HL-60/S4 treated with phorbol 12-myristate 13-acetate at 8.2 ng/mL for 4 days and 3 days (cell line): Measurements from ENCODE around the gene KCMF1.

ENCODE experiments used
- in situ Hi-C: fragments of 300-500 bp; cut with MboI; formaldehyde crosslinking; loops from 2 replicates; pipeline ENCODE4 v1.15.0; 2022; ENCODE audit warnings: low sequenced_read_pairs

Gene KCMF1

GRCh38 chr2:84970868-84971509, at the start of gene KCMF1:
KCMF1 (plus strand) TSS chr2:84971161; CDS start chr2:84971452, 291 bp downstream.
- in situ Hi-C loops = no loop called here

DNA sequence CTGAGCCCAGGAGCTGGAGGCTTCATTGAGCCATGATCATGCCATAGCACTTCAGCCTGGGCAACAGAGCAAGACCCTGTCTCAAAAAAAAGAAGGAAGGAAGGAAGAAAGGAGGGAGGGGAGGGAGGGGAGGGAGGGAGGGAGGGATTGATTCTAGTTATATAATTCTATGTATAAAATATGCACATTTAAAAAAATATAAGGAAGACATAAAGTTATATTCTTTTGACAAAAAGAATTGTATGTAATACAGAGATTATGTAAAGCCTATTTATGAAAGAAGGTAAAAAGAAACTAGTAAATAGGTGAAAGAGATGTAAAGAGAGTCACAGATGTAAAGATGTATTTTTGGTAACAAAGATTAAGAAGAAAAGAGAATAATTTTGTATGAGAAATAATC, 48.0 kb upstream of the KCMF1 start:
- in situ Hi-C loops = no loop called here

DNA sequence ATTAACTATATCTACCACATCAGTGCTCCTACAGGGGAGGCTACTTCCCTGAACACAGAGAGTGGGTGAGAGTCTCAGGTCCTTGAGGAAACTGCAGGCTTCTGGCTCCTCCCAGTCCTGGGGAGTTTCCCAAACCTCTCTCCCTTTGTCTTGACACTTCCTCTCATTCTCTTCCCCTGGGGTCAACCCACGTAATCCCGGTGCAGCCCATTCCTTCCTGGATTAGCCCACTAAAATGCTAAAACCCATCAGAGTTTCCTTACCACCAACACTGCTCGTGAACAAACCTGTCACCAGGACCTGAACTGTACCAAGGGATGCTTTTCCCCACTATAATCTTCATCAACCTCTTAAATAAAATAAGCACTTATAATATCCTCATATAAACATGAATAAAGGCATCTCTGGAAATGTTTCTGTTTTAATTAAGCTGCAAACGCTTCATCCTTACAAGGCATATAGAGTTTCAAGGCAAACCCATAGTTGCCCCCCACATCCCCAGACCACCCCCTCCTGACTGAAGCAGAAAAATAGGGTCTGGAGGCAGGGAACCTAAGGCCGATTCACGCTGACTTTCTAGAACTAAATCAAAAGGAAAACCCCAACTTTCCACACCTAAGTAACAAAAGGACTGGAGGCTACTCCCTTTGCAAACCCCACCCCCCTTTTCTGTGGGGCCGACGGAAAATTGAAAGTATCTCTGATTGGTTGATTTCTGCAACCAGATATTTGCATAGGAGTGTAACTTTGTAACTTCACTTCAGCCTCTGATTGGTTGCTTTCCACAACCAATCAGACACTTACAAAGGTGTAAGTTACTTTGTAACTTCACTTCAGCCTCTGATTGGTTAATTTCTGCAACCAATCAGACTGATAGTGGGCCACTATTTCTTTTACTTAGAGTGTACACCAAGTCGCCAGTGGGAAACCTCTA, 46.5 kb upstream of the KCMF1 start:
- in situ Hi-C loops = loop anchor here (25.0 kb wide), 1 partner anchor 388 kb away; no protein-coding TSS in a partner anchor

DNA sequence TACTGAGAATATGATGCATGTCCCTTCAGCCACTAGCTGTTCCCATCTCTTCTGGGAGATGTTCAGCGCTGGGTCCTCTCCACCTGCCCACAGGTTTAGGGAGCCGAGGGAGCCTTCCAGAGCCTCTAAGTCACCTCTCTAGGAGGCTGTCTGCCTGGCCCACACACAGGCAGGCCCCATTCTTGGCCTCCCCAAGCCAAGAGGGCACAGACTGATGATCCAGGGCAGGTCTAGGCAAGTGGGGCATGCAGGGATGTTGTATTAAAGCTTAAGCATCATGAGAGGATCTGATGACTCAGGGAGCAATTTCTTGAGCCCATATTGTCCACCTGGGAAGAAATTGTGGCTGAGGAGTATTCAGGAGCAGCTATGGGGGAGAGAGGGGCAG, 45.6 kb upstream of the KCMF1 start:
- in situ Hi-C loops = loop anchor here (25.0 kb wide), 1 partner anchor 387 kb away; no protein-coding TSS in a partner anchor

DNA sequence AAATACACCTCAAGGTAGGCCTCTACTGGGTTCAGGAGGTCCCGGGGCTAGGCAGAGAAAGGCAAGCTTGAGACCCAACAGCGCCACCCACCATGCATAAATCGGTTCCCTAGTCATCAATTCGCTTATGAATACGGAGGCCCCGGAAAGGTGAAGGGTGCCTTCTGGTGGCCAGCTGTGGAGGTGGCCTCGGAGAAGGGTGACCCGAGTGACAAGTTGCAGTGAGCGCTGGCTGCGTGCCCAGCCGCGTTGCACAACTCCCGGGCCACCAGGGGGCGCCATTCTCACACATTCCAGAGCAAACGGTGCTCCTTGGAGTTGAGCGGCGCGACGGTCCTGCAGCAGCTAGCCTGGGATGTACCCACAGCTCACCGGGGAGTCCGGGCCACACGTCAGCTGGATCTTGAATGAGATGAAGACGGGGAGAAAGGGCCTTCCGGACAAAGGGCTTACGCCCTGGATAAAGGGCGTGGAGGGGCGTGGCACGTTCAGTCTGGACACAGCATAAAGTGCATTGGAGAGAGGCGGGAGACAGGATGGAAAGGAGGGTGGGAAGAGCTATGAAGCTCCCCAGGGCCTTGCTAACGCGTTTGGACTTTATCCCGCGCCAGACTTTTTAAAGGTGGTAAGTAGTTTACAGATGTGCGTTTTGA, 45.1 kb upstream of the KCMF1 start:
- in situ Hi-C loops = loop anchor here (25.0 kb wide), 1 partner anchor 386 kb away; no protein-coding TSS in a partner anchor

GRCh38 chr2:84927275-84927627, 43.7 kb upstream of the KCMF1 start:
- in situ Hi-C loops = loop anchor here (25.0 kb wide), 1 partner anchor 385 kb away; no protein-coding TSS in a partner anchor

- in situ Hi-C loops = loop anchor here (25.0 kb wide), 1 partner anchor 381 kb away; no protein-coding TSS in a partner anchor
Measured at GRCh38 chr2:84931384-84931821, 39.6 kb upstream of the KCMF1 start.

GRCh38 chr2:84938194-84938879, 32.6 kb upstream of the KCMF1 start:
- in situ Hi-C loops = loop anchor here (25.0 kb wide), 1 partner anchor 374 kb away; no protein-coding TSS in a partner anchor

DNA sequence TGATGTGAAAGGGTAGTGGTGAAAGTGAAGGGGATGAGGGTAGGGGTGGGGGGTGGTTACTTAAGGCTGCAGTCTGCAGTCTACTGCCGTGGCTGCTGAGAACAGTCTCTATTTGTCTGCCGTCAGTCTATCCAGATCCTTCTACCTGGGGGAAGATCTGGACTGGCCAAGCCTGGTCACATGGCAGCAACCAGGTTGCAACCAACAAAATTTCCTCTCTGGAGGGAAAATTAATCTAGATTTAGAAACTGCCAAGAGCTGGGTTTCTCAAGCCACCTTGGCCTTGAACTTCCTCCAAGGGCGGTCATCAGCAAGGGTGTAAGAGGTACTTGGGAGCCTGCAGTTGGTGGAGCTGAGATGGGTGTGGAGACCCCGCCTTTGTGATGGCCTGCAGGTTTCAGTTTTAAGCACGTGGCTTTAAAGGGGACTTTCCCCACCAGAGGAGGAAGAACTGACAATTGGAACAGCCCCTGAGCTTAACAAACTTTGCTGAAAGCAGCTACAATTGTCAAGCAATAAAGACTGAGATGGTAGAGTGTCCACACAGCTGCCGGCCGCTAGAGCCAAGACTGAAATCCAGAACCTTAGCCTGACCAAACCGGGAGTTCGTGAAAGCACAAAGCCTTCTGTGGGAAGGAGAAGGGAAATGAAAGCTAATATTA, 31.4 kb upstream of the KCMF1 start:
- in situ Hi-C loops = loop anchor here (25.0 kb wide), 1 partner anchor 373 kb away; no protein-coding TSS in a partner anchor

DNA sequence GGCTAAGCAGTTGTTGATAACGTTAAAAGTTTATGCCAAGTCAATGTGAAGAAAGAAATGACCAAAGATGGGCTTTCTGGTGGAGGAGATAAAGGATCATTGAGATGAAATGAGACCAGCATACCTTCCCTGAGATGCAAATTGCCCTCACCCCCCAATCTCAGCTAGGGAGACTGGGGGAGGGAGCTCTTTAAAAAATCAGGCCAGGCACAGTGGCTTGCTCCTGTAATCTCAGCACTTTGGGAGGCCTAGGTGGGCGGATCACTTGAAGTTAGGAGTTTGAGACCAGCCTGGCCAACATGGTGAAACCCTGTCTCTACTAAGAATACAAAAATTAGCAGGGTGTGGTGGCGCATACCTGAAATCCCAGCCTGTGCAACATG, 30.9 kb upstream of the KCMF1 start:
- in situ Hi-C loops = loop anchor here (25.0 kb wide), 1 partner anchor 372 kb away; no protein-coding TSS in a partner anchor

DNA sequence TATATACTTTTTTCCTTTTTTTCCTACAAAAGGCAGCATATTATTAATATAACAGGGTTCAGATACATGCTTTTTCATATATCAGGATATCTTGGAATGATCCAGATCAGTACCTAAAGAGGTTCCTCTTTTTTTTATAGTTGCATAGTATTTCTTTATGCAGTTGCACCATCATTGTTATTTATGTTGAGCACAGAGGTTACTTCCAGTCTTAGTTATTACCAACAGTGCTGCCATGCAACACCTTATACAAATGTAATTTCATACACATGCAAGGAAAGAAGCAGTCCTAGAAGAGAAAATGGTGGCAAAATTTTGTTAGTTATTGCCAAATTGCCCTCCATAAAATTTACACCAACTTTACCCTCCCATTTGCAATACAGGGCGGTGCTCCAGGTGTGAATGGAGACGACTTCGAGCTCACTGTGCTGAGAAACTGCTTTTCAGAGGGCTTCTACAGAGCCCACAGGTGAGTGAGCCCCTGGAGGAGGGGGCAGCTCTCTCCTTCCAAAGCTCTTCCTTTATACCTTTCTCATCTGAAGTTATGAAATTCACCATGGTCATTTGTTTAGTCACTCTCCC, 30.0 kb upstream of the KCMF1 start:
- in situ Hi-C loops = loop anchor here (25.0 kb wide), 1 partner anchor 371 kb away; no protein-coding TSS in a partner anchor

DNA sequence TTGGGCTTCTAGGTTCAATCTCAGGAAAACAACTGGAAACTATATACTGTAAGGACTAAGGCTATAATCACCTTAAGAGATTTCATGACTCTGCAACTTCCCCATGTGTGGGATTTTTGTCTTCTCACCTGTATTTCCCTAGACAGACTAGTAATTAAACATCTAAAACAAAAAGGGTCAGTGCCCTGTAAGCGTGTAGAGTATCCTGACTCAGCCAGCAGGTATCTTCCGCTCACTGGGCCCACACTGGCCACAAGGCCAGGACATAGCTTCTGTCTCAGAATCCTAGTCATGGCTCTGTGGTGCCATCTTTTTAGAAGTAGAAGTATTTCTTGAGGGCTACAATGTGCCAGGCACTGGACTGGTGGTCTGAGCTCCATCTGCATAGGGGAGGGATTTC, 28.8 kb upstream of the KCMF1 start:
- in situ Hi-C loops = loop anchor here (25.0 kb wide), 1 partner anchor 370 kb away; no protein-coding TSS in a partner anchor

DNA sequence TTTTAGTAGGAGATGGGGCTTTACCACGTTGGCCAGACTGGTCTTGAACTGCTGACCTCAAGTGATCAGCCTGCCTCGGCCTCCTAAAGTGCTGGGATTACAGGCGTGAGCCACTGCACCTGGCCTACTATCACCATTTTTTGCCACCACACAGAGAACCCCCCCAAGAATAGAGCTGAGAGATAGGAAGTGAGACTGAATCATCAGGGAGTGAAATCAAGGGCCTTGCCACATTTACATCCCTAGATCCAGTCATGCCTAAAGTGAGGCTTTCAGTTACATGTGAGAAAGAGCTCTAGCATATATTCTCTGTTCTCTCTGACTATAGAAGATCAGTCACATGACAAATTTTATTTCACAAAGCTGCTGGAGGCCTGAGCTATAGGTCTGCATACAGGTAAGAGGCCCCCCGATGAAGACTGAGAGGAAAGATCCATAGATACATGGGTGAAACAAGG, 28.0 kb upstream of the KCMF1 start:
- in situ Hi-C loops = loop anchor here (25.0 kb wide), 1 partner anchor 369 kb away; no protein-coding TSS in a partner anchor

- in situ Hi-C loops = loop anchor here (25.0 kb wide), 1 partner anchor 368 kb away; no protein-coding TSS in a partner anchor
Measured at GRCh38 chr2:84944295-84944909, 26.6 kb upstream of the KCMF1 start.

- in situ Hi-C loops = loop anchor here (25.0 kb wide), 1 partner anchor 366 kb away; no protein-coding TSS in a partner anchor
Measured at GRCh38 chr2:84945838-84946203, 25.1 kb upstream of the KCMF1 start.

DNA sequence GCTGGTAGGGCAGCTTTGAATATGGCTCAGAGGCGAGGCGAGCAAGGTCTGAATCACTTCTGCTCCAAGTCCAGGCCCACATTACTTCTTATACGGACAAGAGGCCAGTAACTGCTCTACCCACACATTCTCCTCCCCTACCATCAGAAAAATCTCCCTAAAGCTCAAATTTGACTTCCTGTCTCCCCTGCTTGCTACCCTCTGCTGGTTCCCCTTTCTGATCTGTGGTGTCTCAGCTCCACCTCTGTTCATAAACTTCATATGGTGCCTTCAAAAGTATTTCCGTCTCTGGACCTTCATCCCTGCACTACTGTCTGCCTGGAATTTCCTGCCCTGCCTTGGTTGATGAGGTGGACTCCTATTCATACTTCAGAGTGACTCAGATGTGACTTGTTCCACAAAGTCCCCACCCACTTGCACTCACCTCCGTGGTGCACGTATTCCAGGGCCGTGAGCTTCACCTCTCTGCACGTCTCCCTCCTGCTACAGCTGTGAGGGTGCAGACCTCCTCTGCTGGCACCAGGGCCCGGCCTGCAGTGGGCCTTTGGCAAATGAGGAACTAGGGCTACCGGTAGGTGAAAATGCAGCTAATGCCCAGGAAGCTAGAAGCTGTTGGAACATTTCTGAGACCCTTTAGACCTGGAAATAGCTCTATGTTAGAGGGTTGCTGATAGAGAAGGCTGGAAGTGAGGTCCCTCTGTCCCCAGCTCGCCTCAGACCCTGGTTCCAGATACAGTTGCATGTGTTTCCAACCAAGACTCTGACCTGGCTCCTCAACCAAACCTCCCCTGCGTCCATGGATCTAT, 24.6 kb upstream of the KCMF1 start:
- in situ Hi-C loops = loop anchor here (25.0 kb wide), 1 partner anchor 366 kb away; no protein-coding TSS in a partner anchor

- in situ Hi-C loops = loop anchor here (25.0 kb wide), 1 partner anchor 365 kb away; no protein-coding TSS in a partner anchor
Measured at GRCh38 chr2:84947010-84947593, 23.9 kb upstream of the KCMF1 start.
